Transverse colon (tissue), 3 donors: ENCODE results near the gene PYGB.

Source experiments
- POLR2A ChIP-seq: fragments of 450-650 bp; IDR thresholded peaks from one replicate; pipeline ENCODE4 v1.6.1; 2016; ENCODE audit warnings: antibody characterized with exemption, mild to moderate bottlenecking, moderate library complexity
- TF ChIP-seq, protein P1 (sequence below), 5 experiments: fragments of 200-600 bp in 3 of 5; fragments of 450-650 bp in 2 of 5; sonication (generic) in 3 of 5; IDR thresholded peaks; 1 replicate in 2 of 5; 2 replicates in 3 of 5; pipeline ENCODE4 v1.5.1; 2016 to 2017; ENCODE audit warnings: antibody characterized with exemption in 5 of 5, inconsistent platforms in 3 of 5, mild to moderate bottlenecking in 2 of 5, moderate library complexity in 1 of 5

GRCh38 chr20:25237610-25238318, 10.1 kb upstream of the PYGB start:
- TF ChIP-seq, protein P1, sequence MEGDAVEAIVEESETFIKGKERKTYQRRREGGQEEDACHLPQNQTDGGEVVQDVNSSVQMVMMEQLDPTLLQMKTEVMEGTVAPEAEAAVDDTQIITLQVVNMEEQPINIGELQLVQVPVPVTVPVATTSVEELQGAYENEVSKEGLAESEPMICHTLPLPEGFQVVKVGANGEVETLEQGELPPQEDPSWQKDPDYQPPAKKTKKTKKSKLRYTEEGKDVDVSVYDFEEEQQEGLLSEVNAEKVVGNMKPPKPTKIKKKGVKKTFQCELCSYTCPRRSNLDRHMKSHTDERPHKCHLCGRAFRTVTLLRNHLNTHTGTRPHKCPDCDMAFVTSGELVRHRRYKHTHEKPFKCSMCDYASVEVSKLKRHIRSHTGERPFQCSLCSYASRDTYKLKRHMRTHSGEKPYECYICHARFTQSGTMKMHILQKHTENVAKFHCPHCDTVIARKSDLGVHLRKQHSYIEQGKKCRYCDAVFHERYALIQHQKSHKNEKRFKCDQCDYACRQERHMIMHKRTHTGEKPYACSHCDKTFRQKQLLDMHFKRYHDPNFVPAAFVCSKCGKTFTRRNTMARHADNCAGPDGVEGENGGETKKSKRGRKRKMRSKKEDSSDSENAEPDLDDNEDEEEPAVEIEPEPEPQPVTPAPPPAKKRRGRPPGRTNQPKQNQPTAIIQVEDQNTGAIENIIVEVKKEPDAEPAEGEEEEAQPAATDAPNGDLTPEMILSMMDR (IDR thresholded peaks at IDR 0.05) = no peak
- TF ChIP-seq POLR2A = no peak
